H1 (cell line): ENCODE data around the gene IFT122. TPM values are rescaled to one million over a fixed set of nuclear protein-coding genes. Genes with fewer than 3 reads are reported as not detected.

Experiments
- CBX8 ChIP-seq: fragments of 300-800, 300-1000 bp; sonication (generic); IDR thresholded peaks from 2 replicates; pipeline ENCODE4 v1.7.1; 2016; ENCODE audit warnings: low read depth, low read length, borderline replicate concordance
- CEBPB ChIP-seq: IDR thresholded peaks from 2 replicates; pipeline ENCODE4 v1.6.1; 2012; ENCODE audit warnings: low read depth, low read length
- CHD7 ChIP-seq: fragments of 300-600 bp; sonication (generic); IDR thresholded peaks from 2 replicates; pipeline ENCODE4 v1.7.1; 2012; ENCODE audit warnings: low read length, moderate library complexity, mild to moderate bottlenecking, inconsistent platforms; ENCODE audit not compliant: insufficient replicate concordance
- POU5F1 ChIP-seq: IDR thresholded peaks from 2 replicates; pipeline ENCODE4 v1.6.1; 2011; ENCODE audit warnings: low read depth, mild to moderate bottlenecking, low read length, moderate library complexity
- RNF2 ChIP-seq: fragments of 200-900, 300-1000 bp; sonication (generic); IDR thresholded peaks from 2 replicates; pipeline ENCODE4 v1.7.1; 2016; ENCODE audit warnings: borderline replicate concordance, low read depth, mild to moderate bottlenecking, antibody characterized with exemption, low read length; ENCODE audit not compliant: poor library complexity, severe bottlenecking; ENCODE audit errors: missing control alignments
- SAP30 ChIP-seq: fragments of 300-600 bp; sonication (generic); IDR thresholded peaks from 2 replicates; pipeline ENCODE4 v1.7.1; 2012; ENCODE audit warnings: low read length, moderate library complexity, mild to moderate bottlenecking, inconsistent platforms; ENCODE audit not compliant: insufficient read depth, insufficient replicate concordance
- SIN3A ChIP-seq, 2 experiments: IDR thresholded peaks in 1 of 2; conservative IDR thresholded peaks in 1 of 2; 2 replicates each; pipeline ENCODE4 v1.6.1; 2011 to 2012; ENCODE audit warnings: low read length in 2 of 2, improper control_type of control experiment in 1 of 2, low read depth in 1 of 2, mild to moderate bottlenecking in 1 of 2
- SP2 ChIP-seq: IDR thresholded peaks from 2 replicates; pipeline ENCODE4 v1.6.1; 2012; ENCODE audit warnings: mild to moderate bottlenecking, low read length, inconsistent platforms
- TAF7 ChIP-seq: optimal IDR thresholded peaks from 2 replicates; pipeline ENCODE3; 2011; ENCODE audit warnings: low read depth, mild to moderate bottlenecking, inconsistent platforms, low read length, moderate library complexity, borderline replicate concordance
- polyA plus RNA-seq, 7 experiments: library from polyadenylated mRNA; depleted of rRNA in 3 of 7; stranded (reverse) in 5 of 7; unstranded in 2 of 7; fragments of >200 nt in 5 of 7; fragments of 200-250 nt in 2 of 7; gene quantifications; 1 replicate in 5 of 7; 2 replicates in 1 of 7; 4 replicates in 1 of 7; pipeline versions ENCODE4 v1.2.1 to v1.2.3, GENCODE V29; 2011 to 2013; ENCODE audit warnings: missing spikeins in 2 of 7, mixed read lengths in 2 of 7
- total RNA-seq: library from RNA; stranded (reverse); fragmentation: NEBNext Ultra II Directional; extraction: Animal tissue kit (Norgen Biotek cat#: 25700); gene quantifications from 2 replicates; pipeline ENCODE4 v1.2.1, GENCODE V29; 2021

IFT122 gene
- total and polyA plus RNA-seq, 2 of the 8 experiments (the other 6 are each of a cell fraction or from before 2014, with no cell fraction given): 23.7 to 25.1 TPM

- TF ChIP-seq CHD7 (no peak), SIN3A (conservative IDR thresholded peaks at IDR 0.05 in 1 of 2, IDR thresholded peaks at IDR 0.05 in 1 of 2; ENCODE audit: low read depth in 1 of 2, low read length in 2 of 2) (no peak), TAF7 (no peak), RNF2 (no peak), POU5F1 (no peak), SP2 (no peak), CEBPB (no peak), CBX8 (no peak), SAP30 (no peak)
Measured at GRCh38 chr3:129512595-129512994, 72.6 kb downstream of the IFT122 start (continued).
